CD4-positive, alpha-beta T cell treated with Interleukin-15 for 4 hours (primary cell): ENCODE data around the gene ZBTB21.

Source experiments
- DNase-seq: peaks from one replicate; pipeline ENCODE4 v3.0.0-alpha.2; 2020; ENCODE audit warnings: low spot score

ZBTB21 gene

GRCh38 chr21:41992576-41992975 is 17.6 kb downstream of the ZBTB21 start:
- no peak for DNase-seq

GRCh38 chr21:41991659-41992058 is 18.5 kb downstream of the ZBTB21 start:
- no peak for DNase-seq

GRCh38 chr21:41989698-41990097 is 20.5 kb downstream of the ZBTB21 start:
- DNase-seq: no peak

GRCh38 chr21:41987310-41987709 is 22.9 kb downstream of the ZBTB21 start:
- no peak for DNase-seq

GRCh38 chr21:41985662-41986416 is 24.3 kb downstream of the ZBTB21 start:
- DNase-seq: no peak

- DNase-seq: no peak
Measured at GRCh38 chr21:41983229-41983628, 26.9 kb downstream of the ZBTB21 start.

GRCh38 chr21:41980561-41980960 is 29.6 kb downstream of the ZBTB21 start:
- no peak for DNase-seq

- DNase-seq: no peak
Measured at GRCh38 chr21:41979751-41980369, 30.3 kb downstream of the ZBTB21 start.

GRCh38 chr21:41979335-41979734 is 30.8 kb downstream of the ZBTB21 start:
- DNase-seq: no peak

GRCh38 chr21:41977034-41977950 is 32.9 kb downstream of the ZBTB21 start:
- DNase-seq: no peak

- DNase-seq: no peak
Measured at GRCh38 chr21:41976611-41977010, 33.5 kb downstream of the ZBTB21 start.

GRCh38 chr21:41975391-41976272 is 34.5 kb downstream of the ZBTB21 start:
- DNase-seq: no peak

- no peak for DNase-seq
Measured at GRCh38 chr21:41974752-41975053, 35.5 kb downstream of the ZBTB21 start.

- no peak for DNase-seq
Measured at GRCh38 chr21:41973861-41974751, 36.1 kb downstream of the ZBTB21 start.

- DNase-seq: no peak
Measured at GRCh38 chr21:41973427-41973831, 36.7 kb downstream of the ZBTB21 start.

GRCh38 chr21:41972511-41973205 is 37.5 kb downstream of the ZBTB21 start:
- DNase-seq: no peak

GRCh38 chr21:41971891-41972290 is 38.3 kb downstream of the ZBTB21 start:
- no peak for DNase-seq

GRCh38 chr21:41970751-41971653 is 39.2 kb downstream of the ZBTB21 start:
- DNase-seq: no peak

GRCh38 chr21:41970106-41970391 is 40.1 kb downstream of the ZBTB21 start:
- DNase-seq: no peak
